HG02759 (cell line): ENCODE data around the gene CD2BP2.
"Not testable (repeated sequence)": the region's sequence is repeated elsewhere in the genome, so short reads cannot be mapped to it uniquely, and the experiment has no call there.

Experiments
- ATAC-seq: cut with Tn5 transposase; IDR thresholded peaks from one replicate; pipeline ENCODE4 v1.9.1; 2021; ENCODE audit warnings: mild to moderate bottlenecking, moderate library complexity; ENCODE audit not compliant: unreplicated experiment

CD2BP2 gene

GRCh38 chr16:30355144-30355953, at the start of gene CD2BP2:
Gene CD2BP2, minus strand, starts transcription at chr16:30355308. Its CDS starts 627 bp downstream, at chr16:30354681.
- ATAC-seq: peak; percentile 73

GRCh38 chr16:30401768-30402425, 46.8 kb upstream of the CD2BP2 start:
- no peak for ATAC-seq

DNA sequence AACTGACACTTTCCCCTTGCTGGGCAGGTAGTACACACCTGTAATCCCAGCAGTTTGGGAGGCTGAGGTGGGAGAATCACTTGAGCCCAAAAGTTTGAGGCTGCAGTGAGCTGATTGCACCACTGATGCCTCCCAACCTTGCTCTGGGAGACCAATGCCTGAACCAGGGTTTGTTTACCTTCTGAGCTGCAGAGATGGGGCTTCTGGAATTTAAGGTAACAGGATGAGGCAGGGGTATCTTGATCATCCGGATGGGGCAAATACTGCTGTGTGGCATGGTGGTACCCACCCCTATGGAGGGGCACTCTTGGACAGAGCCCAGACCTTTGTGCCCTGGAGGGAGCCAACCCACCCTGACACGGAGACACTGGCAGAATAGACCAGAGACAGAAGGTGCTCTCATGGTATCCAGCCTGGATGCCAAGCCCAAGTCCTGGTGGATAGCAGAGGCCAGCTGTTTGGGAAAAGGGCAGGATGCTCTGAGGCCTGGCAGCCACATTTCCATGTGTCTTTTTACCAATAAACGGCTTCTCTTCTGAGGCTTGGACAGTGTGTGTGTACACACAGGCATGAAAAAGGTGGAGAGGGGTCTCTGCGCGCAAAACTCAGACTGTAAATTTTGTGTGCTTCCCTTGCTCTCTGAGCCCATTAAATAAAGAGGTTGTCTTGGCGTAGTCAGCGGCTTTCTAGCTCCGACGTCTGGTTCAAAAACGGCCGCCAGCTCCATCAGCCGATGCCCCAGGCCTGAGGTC, 44.5 kb upstream of the CD2BP2 start:
- no peak for ATAC-seq

DNA sequence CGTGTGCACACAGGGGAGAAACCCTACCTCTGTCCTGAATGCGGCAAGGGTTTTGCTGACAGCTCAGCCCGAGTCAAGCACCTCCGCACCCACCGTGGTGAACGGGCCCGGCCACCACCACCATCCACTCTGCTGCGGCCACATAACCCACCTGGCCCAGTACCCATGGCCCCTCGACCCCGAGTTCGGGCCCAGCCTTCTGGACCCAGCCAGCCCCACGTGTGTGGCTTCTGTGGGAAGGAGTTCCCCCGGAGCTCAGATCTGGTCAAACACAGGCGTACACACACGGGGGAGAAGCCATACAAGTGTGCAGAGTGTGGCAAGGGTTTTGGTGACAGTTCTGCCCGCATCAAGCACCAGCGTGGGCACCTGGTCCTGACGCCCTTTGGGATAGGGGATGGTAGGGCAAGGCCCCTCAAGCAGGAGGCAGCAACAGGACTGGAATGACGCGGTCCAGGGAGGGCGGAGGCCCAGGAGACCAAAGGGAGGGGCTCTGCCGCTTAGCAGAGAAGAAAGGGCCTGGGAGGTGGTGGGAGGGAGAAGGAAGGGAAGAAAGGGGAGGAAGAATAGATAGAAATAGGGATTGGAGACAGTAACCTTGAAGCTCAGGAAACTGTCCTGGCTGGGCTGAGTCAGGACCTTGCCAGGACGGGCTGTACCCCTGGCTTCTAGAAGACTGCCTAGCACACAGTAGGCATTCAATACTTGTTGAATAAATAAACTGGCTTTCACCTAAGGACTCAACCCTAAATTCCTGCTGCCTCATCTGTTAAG, 43.7 kb upstream of the CD2BP2 start:
- no peak for ATAC-seq

- no peak for ATAC-seq
These were observed 42.9 kb upstream of the CD2BP2 start for GRCh38 chr16:30397776-30398660.

DNA sequence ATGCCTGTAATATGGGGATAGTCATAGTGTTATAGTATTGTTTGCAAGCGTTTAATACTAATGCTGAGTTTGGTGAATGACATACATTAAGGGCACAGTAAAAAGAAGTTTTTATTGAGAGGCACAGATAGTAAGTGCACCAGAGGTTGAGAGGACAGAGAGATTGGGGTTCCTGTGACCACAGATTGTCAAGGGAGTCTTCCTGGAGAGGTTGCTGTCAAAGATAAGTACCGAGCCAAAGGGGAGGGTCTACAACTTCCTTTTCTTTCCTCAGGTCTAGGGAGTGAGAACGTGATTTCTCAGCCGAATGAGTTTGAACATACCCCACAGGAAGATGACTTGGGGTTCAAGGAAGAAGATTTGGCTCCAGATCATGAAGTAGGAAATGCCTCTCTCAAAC, 41.9 kb upstream of the CD2BP2 start:
- no peak for ATAC-seq

GRCh38 chr16:30396627-30397026, 41.5 kb upstream of the CD2BP2 start:
- ATAC-seq: not testable (repeated sequence)

- ATAC-seq: no peak
These were observed 41.0 kb upstream of the CD2BP2 start for GRCh38 chr16:30395992-30396585.

- peak; percentile 70 for ATAC-seq
These were observed 40.3 kb upstream of the CD2BP2 start, which contains the start of gene ZNF48 for GRCh38 chr16:30395155-30395991. Gene ZNF48, plus strand, starts transcription at chr16:30395420. Its CDS starts 375 bp downstream, at chr16:30395795.

GRCh38 chr16:30394592-30395154, 39.6 kb upstream of the CD2BP2 start:
- no peak for ATAC-seq

GRCh38 chr16:30383521-30383920, 28.4 kb upstream of the CD2BP2 start:
- ATAC-seq: no peak

DNA sequence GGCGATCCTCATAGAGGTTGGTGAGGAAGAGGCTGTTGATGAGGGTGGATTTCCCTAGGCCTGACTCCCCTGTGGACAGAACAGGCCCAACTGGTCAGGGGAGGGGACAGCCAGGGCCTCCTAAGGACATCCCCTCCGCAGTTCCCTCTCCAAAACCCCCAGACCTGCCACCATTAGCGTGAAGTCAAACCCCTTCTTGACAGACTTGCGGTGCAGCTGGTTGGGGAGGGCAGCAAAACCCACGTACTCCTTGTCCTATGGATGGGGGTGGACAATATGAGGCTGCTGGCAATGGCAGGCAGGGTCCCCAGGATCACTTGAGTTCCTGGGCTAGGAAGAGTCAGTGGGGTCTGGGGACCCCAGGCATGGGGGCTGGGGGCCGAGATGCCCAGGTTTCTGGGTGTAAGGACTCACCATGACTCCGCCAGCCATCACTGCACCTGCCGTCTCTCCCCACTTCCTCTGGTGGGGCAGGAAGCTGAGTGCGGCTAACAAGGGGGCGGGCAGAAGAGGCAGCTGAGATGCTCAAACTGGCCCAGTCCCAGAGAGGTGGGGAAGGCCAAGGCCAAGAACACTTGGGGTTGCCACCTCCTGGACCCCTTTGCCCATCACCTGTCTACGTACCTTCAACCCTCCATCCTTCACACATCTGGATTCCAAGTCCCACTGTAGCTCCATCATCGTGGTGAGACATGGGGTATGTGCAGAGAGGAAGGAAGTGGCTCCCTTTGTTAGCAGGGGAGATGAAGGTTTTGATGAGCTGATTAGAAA, 27.2 kb upstream of the CD2BP2 start, which contains the start of gene SEPTIN1:
Gene SEPTIN1, minus strand, starts transcription at position 451 of the 771 bp plus-strand sequence. Its CDS starts 19 bp downstream, at position 432.
- ATAC-seq: peak; percentile 36

DNA sequence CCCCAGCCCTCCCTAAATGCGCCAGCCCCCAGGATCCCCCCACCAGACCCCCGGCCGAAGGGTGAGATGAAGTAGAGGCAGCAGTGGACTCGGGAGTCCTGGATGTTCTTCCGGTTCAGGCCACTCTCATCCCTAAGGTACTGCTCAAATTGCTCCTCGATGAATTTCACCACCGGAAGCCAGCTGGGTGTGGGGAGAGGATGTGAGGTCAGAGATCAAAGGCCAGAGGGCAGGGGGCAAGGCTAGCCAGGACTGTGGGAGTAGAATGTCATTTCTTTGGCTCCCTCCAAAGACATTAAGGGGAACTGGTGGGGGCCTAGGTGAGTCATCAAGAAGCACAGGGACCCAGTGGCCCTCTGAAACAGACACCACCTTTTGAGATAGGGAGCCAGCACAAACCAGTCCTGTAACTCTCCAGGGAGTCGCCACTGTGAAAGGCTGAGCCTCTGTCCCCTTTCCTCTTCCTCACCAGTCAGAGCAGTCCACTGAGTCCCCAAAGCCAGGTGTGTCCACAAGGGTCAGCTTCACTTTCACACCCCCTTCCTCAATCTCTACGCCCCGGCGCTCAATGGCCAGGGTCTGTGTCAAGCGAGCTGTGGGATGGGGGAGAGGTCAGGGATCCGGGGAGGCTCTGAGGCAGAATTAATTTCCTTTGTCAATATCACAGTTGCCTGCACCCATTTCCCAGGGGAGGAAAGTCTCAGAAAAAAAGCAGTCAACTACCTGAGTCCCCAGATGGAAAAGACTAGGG, 26.4 kb upstream of the CD2BP2 start:
- no peak for ATAC-seq

DNA sequence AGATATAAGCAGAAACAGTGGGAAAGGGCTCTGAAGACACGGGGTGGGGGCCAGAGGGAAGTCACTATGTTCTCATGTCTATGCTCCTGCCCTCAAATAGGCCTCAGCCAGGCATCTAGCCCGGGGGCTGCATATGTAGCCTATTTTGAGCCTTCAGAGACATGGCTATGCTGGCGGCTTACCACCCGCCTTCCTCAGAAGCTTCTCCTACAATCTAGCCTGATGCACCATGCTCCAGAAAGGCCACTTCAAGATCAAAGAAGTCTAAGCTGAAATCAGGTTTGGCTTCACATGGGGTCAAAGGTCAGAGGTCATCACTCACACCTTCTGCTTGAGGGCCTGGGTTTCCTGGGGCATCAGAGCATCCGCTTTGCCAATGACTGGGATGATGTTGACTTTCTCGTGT, 25.7 kb upstream of the CD2BP2 start:
- no peak for ATAC-seq

DNA sequence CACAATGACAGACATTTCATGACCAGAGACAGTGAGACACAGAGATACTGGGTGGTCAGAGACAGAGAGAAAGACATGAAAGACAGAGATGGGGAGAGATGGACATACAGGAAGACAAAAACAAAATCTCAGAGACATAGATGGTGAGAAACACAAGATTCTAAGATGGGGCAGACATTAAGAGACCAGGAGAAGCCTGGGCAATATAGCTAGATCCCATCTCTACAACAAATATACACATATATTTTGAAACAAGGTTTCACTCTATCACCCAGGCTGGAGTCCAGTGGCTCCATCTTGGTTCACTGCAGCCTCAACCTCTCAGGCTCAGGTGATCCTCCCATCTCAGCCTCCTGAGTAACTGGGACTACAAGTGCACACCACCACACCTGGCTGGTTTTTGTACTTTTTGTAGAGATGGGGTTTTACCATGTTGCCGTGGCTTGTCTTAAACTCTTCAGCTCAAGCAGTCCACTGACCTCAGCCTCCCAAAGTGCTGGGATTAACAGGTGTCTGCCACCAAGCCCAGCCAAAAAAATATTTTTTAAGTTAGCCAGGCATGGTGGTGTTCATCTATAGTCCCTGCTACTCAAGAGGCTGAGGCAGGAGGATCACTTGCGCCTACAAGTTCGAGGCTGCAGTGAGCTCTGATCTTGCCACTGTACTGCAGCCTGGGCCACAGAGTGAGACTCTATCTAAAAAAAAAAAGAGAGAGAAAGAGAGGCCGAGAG, 25.1 kb upstream of the CD2BP2 start:
- ATAC-seq: no peak
